Effector CD8-positive, alpha-beta T cell (primary cell): ENCODE data around the gene HOGA1.
"Not testable (repeated sequence)": the region's sequence is repeated elsewhere in the genome, so short reads cannot be mapped to it uniquely, and the experiment has no call there.

Source experiments
- DNase-seq: peaks from one replicate; lab custom pipeline; 2025; lab: John Stamatoyannopoulos, UW

HOGA1 gene

GRCh38 chr10:97554336-97554735 is 29.9 kb upstream of the HOGA1 start:
- not testable (repeated sequence) for DNase-seq

- DNase-seq = not testable (repeated sequence)
Observed at GRCh38 chr10:97555541-97555940, 28.6 kb upstream of the HOGA1 start.

GRCh38 chr10:97560731-97561381 is 23.3 kb upstream of the HOGA1 start:
- not testable (repeated sequence) for DNase-seq

DNA sequence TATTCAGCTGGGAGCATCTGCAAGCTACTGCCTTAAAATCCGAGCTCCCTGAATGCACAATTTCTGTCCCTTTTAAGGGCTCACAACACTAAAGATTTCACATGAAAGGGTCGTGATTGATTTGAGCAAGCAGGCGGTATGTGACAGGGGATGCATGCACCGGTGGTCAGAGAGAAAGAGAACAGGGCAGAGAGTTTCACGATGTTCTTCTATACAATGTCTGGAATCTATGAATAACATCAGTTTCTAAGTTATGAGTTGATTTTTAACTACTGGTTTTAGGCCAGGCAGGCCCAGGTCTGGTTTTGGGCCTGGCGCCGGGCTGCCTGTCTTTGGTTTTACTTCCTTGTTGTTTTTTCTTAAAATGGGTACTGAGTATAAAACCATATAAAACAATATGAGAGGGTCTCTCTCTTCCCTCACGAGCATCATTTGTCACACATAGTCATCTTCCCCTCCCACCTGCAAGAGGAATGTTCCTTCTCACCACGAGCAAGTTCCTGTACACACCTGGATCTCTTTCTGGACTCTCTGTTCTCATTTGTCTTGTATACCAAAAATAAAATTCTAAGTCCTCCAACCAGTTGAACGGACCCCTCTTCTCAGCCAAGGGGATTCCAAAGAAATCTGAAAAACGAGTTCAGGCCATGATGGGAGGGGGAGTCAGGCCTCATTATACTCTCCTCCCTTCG is 22.7 kb upstream of the HOGA1 start:
- DNase-seq = not testable (repeated sequence)

DNA sequence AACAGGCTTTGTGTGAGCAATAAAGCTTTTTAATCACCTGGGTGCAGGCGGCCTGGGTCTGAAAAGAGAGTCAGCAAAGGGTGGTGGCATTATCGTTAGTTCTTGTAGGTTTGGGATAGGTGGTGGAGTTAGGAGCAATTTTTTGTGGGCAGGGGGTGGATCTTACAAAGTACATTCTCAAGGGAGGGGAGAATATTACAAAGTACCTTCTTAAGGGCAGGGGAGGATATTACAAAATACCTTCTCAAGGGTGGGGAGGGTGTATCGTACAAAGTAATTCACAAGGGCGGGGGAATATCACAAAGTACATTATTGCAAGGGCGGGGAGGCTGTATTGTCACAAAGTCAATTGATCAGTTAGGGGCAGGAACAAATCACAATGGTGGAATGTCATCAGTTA is 21.9 kb upstream of the HOGA1 start:
- DNase-seq = not testable (repeated sequence)

- no peak for DNase-seq
Observed at GRCh38 chr10:97563337-97563736, 20.9 kb upstream of the HOGA1 start.

DNA sequence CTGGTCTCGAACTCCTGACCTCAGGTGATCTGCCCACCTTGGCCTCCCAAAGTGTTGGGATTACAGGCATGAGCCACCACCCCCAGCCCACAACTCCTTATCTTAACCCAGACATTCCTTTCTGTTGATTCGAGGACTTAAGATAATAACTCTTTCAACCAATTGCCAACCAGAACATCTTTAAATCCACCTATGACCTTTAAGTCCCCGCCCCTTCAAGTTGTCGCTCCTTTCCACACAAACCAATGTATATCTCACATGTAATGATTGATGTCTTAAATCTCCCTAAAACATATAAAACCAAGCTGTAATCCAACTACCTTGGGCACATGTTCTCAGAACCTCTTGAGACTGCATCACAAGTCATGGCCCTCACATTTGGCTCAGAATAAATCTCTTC is 19.4 kb upstream of the HOGA1 start:
- no peak for DNase-seq

DNA sequence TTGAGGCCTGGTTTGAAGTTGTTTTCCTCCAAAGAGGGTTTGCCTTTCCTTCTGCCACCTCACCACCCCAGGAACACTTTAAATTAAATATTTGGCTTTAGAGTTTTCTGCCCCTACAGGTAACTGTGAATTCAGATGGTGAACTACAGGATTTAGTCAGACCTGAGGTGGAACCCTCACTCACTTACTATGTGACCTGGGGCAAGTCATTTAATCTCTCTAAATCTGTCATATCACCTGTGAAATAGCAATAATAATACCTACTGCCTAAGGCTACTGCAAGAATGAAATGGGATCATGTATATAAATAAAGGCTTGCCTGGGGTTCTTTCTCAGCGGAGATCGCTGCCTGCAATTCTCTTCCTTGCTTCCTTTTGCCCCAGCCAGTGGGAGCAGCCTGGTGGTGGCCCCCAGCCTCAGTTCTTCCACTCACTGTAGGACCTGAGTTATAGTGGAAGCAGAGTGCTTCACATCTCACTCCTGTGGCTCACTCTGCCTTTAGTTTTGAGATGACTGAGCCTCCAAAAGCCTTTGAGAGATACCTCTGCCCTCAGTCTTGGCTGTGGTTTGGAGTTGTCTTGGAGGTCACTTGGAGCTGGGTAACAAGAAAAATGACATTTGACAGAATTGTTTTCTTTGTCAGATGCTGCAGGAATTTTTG is 17.7 kb upstream of the HOGA1 start:
- no peak for DNase-seq

GRCh38 chr10:97567891-97568290 is 16.3 kb upstream of the HOGA1 start:
- no peak for DNase-seq

DNA sequence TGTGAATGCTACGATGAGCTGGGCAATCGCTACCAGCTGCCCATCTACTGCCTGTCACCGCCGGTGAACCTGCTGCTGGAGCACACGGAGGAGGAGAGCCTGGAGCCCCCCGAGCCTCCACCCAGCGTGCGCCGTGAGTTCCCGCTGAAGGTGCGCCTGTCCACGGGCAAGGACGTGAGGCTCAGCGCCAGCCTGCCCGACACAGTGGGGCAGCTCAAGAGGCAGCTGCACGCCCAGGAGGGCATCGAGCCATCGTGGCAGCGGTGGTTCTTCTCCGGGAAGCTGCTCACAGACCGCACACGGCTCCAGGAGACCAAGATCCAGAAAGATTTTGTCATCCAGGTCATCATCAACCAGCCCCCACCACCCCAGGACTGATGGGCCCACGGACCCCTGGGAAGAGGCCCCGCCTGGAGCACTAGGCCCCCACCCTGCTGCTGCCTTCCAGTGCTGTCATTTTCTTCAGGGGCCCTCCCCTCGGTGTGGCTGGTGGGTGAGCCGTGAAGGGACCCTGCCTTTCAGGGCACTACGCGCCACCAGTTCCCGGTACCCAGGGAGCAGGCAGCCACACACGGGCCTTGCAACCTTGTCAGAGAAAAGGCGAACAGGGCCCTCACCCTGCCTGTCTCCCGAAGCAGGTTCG is 13.9 kb upstream of the HOGA1 start:
- DNase-seq = no peak

DNA sequence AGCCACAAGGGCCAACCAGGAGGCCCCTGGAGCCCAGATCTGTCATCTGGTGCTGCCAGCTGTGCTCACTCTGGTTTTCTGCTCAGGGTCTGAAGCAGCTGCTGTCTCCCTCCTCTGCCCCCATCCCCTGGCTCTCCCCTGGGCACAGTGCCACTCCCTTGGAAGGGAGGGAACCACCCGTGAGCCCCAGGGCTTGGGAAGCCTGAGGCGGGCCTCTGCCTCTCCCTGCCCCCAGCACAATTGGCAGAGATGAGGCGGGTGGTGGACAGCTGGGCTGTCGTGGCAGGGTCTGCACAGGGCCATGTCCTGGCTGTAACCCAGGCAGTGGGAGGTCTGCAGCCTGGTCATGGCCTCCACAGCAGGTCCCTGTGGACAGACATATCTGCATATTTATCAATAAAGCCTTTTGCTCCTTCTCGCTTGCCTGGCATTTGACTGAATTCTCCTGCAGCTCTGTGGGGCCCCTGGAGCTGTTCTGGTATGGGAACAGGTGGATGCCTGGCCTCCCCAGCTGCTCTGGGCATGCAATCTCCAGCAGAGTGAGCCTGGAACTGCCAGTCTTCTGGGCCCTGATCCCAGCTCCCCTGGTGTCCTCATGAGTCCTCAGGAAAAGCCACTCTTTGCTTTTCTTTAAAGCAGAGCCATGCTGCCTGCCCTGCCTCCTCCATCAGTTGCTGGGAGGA is 13.3 kb upstream of the HOGA1 start:
- no peak for DNase-seq

- DNase-seq = no peak
Observed at GRCh38 chr10:97571622-97572021, 12.6 kb upstream of the HOGA1 start.

- no peak for DNase-seq
Observed at GRCh38 chr10:97572214-97572989, 11.8 kb upstream of the HOGA1 start, which contains the start of gene ANKRD2. Gene ANKRD2 (plus strand): TSS chr10:97572779. CDS start chr10:97572789, 10 bp downstream.

DNA sequence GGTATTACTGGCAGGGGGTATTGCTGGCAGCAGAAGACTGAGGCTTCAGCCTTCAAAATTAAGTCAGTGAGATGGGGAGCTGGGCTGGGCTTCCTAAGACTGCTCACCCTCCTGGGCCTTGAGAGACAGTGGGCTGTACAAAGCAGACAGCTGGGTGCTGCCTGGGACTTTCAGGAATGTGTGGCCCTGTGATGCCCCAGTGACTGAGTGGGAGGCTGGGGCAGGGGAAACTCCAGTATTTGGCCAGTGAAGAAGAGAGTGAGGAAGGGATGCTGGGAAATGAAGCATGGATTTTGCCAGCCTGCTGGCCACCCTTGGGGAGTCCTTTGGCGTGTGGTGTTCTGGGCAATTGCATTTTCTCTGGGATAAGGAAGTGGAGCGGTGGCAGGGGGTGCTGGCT is 11.2 kb upstream of the HOGA1 start:
- DNase-seq = no peak

DNA sequence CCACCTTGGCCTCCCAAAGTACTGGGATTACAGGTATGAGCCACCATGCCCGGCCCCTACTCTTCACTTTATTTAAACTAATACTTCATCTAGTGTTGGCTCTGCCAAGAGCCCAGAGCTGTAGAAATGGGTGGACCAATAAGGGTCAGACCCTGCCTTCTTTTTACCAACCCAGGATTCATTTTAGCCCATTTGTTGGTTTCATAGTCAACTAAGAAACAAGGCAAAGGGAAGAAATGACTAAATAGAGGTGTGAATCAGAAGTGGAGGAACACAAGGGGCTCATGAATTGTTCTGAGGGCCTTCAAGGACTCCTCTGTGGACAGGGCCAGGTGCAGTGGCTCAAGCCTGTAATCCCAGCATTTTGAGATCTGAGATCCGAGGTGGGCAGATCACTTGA is 10.5 kb upstream of the HOGA1 start:
- DNase-seq = no peak

DNA sequence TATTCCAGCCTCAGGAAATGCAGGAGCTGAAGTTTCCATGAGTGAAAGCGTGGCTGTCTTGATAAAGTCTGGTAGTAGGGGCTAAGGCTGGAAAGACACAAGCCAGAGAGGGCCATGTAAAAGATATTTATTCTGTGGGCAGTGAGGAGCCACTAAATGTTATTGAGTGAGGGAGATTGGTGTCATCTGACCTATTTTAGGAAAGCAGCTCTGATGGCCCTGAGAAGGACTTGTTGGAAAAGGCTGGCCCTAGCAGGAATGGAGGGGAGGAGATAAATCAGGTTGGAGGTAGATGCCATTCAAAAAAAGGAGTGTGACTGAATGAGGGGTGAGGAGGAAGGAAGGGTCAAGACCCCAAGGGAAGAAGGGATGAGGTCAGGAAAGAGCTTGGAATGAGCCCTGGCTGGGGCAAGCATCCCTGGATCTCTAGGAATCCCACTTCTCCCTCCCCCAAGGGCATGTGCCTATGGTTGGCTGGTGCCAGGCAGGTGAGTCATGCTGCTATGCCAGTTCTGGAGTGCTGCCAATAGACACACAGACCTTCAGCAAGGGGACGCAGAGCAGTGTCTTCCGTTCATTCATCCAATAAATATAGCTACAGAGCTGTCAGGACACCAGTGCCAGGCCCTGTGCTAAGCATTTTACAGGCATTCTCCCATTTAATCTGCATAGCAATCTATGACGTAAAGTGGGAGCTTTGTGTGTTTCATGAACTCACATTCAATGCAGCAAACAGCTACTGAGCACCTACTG is 9.6 kb upstream of the HOGA1 start:
- DNase-seq = no peak

DNA sequence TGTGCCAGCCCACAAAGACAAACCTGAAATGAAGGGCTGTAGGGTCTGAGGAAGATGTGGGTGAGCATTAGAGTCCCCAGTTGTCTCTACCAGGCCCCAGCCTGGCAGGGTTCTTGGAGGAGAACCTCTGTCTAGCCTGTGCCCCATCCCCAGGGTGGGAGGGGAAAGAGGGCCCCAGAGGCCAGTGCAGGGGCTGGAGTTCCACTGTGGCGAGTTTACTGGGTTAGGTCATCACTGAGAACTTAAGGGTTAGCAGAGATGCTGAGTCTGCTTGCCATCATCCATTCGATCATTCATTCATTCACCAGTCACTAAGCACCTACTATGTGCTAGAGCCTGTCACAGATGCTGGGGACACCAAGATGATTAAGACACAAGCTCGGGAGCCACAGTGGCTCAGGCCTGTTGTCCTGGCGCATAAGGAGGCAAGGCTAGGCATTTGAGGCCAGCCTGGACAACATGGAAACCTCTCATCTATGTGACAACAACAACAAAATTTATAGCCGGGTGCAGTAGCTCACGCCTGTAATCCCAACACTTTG is 9.0 kb upstream of the HOGA1 start:
- no peak for DNase-seq

GRCh38 chr10:97576487-97576886 is 7.7 kb upstream of the HOGA1 start:
- DNase-seq = not testable (repeated sequence)

GRCh38 chr10:97577701-97578100 is 6.5 kb upstream of the HOGA1 start:
- no peak for DNase-seq

GRCh38 chr10:97578171-97578844 is 5.9 kb upstream of the HOGA1 start:
- no peak for DNase-seq
